H1 (cell line): ENCODE measurements around the gene ARHGAP42. TPM values are rescaled to one million over a fixed set of nuclear protein-coding genes. Genes with fewer than 3 reads are reported as not detected.
A peak's percentile ranks its signal among the peaks of the same experiment; 100 is the strongest.

Source experiments
- CTCF ChIA-PET: fragments of 300-600 bp; sonication (Branson Sonifier 250); formaldehyde crosslinking; loops from one replicate; lab custom pipeline; 2021; ENCODE audit not compliant: partially characterized antibody; lab: Charles Lee
- POLR2A ChIA-PET: fragments of 300-600 bp; sonication (Branson Sonifier 250); formaldehyde crosslinking; loops from one replicate; lab custom pipeline; 2021; ENCODE audit warnings: inconsistent platforms; ENCODE audit not compliant: partially characterized antibody; lab: Charles Lee
- DNase-seq, 2 experiments: peaks; one replicate each; pipeline versions ENCODE4 v3.0.0 to v3.0.0-alpha.2; 2010 to 2022; ENCODE audit warnings: low spot score in 2 of 2, low read depth in 1 of 2, mixed read lengths in 1 of 2
- FAIRE-seq: peaks from 2 replicates; lab custom pipeline; 2011; peaks lifted over from hg19 to GRCh38; lab: Jason Lieb, UNC
- H2AFZ ChIP-seq: 2 replicates; pipeline ENCODE4 v1.8.1; 2012; ENCODE audit warnings: low read length, inconsistent platforms
- H2AK5ac ChIP-seq: 2 replicates; pipeline ENCODE4 v1.6.1; 2013; ENCODE audit warnings: low read depth, low read length
- H2BK120ac ChIP-seq: replicated peaks from 2 replicates; pipeline ENCODE3; 2013; ENCODE audit warnings: low read depth, low read length, inconsistent platforms
- H2BK12ac ChIP-seq: 2 replicates; pipeline ENCODE4 v1.6.1; 2013; ENCODE audit warnings: low read depth, low read length
- H2BK15ac ChIP-seq: 2 replicates; pipeline ENCODE4 v1.6.1; 2013; ENCODE audit warnings: low read length
- H2BK20ac ChIP-seq: 2 replicates; pipeline ENCODE4 v1.6.1; 2013; ENCODE audit warnings: low read length
- H2BK5ac ChIP-seq: 2 replicates; pipeline ENCODE4 v1.6.1; 2013; ENCODE audit warnings: low read depth, low read length
- H3K14ac ChIP-seq: 2 replicates; pipeline ENCODE4 v1.6.1; 2013; ENCODE audit warnings: inconsistent platforms; ENCODE audit not compliant: insufficient read length
- H3K18ac ChIP-seq: 2 replicates; pipeline ENCODE4 v1.6.1; 2013; ENCODE audit warnings: low read length; ENCODE audit errors: extremely low read depth
- H3K23ac ChIP-seq: 2 replicates; pipeline ENCODE4 v1.6.1; 2013; ENCODE audit warnings: inconsistent platforms; ENCODE audit not compliant: insufficient read length
- H3K23me2 ChIP-seq: 2 replicates; pipeline ENCODE4 v1.6.1; 2013; ENCODE audit warnings: low read depth, low read length
- H3K27ac ChIP-seq: 2 replicates; pipeline ENCODE4 v1.6.1; 2011; ENCODE audit warnings: low read depth, low read length, inconsistent platforms
- H3K27me3 ChIP-seq, 4 experiments: replicated peaks in 1 of 4; 1 replicate in 1 of 4; 2 replicates in 3 of 4; pipeline versions ENCODE4 v1.6.1 to v1.8.1; 2011 to 2013; ENCODE audit warnings: low read length in 3 of 4, mild to moderate bottlenecking in 3 of 4, inconsistent platforms in 2 of 4, mixed read lengths in 2 of 4, moderate library complexity in 1 of 4; ENCODE audit not compliant: control insufficient read depth in 3 of 4, insufficient read depth in 3 of 4; ENCODE audit errors: extremely low read depth in 1 of 4
- H3K36me3 ChIP-seq, 4 experiments: 2 replicates each; pipeline versions ENCODE4 v1.6.1 to v1.8.1; 2011 to 2013; ENCODE audit warnings: mild to moderate bottlenecking in 4 of 4, low read length in 3 of 4, moderate library complexity in 2 of 4, control low read depth in 1 of 4, inconsistent platforms in 1 of 4; ENCODE audit not compliant: insufficient read depth in 4 of 4, control insufficient read depth in 2 of 4
- H3K4ac ChIP-seq: replicated peaks from 2 replicates; pipeline ENCODE3; 2013; ENCODE audit warnings: low read length, low read depth, mixed read lengths, inconsistent platforms; ENCODE audit not compliant: insufficient read length
- H3K4me1 ChIP-seq, 4 experiments: replicated peaks in 1 of 4; 1 replicate in 1 of 4; 2 replicates in 3 of 4; pipeline versions ENCODE4 v1.6.1 to v1.8.1; 2011 to 2013; ENCODE audit warnings: low read length in 3 of 4, inconsistent platforms in 2 of 4, mixed read lengths in 1 of 4; ENCODE audit not compliant: insufficient read depth in 4 of 4, control insufficient read depth in 3 of 4
- H3K4me2 ChIP-seq, 2 experiments: 2 replicates each; pipeline versions ENCODE4 v1.6.1 to v1.8.1; 2011 to 2013; ENCODE audit warnings: low read depth in 2 of 2, low read length in 2 of 2, control low read depth in 1 of 2, inconsistent platforms in 1 of 2, mild to moderate bottlenecking in 1 of 2; ENCODE audit not compliant: insufficient read depth in 1 of 2
- H3K4me3 ChIP-seq, 4 experiments: fragments of 200-600, 300-600 bp in 1 of 4; sonication (generic), shearing (Covaris generic), sonication (Bioruptor Twin) in 1 of 4; 2 replicates each; pipeline versions ENCODE4 v1.5.1 to v1.8.1; 2011 to 2016; ENCODE audit warnings: low read length in 4 of 4, low read depth in 3 of 4, control low read depth in 2 of 4, inconsistent platforms in 2 of 4, mild to moderate bottlenecking in 2 of 4, mixed read lengths in 1 of 4, moderate library complexity in 1 of 4; ENCODE audit not compliant: insufficient read depth in 2 of 4; ENCODE audit errors: extremely low read depth in 1 of 4
- H3K56ac ChIP-seq: replicated peaks from 2 replicates; pipeline ENCODE3; 2013; ENCODE audit warnings: low read depth, mild to moderate bottlenecking, mixed read lengths, low read length, inconsistent platforms; ENCODE audit not compliant: insufficient read length
- H3K79me1 ChIP-seq: 2 replicates; pipeline ENCODE4 v1.6.1; 2013; ENCODE audit warnings: low read depth, low read length, control low read depth
- H3K79me2 ChIP-seq, 2 experiments: 2 replicates each; pipeline versions ENCODE4 v1.6.1 to v1.8.1; 2012 to 2013; ENCODE audit warnings: low read length in 2 of 2, mild to moderate bottlenecking in 2 of 2, inconsistent platforms in 1 of 2; ENCODE audit not compliant: insufficient read depth in 2 of 2, control insufficient read depth in 1 of 2
- H3K9ac ChIP-seq, 4 experiments: replicated peaks in 1 of 4; 1 replicate in 1 of 4; 2 replicates in 3 of 4; pipeline versions ENCODE4 v1.6.1 to v1.8.1; 2011 to 2013; ENCODE audit warnings: low read depth in 3 of 4, low read length in 3 of 4, control low read depth in 2 of 4, mild to moderate bottlenecking in 2 of 4, moderate library complexity in 2 of 4, inconsistent platforms in 1 of 4; ENCODE audit errors: extremely low read depth in 1 of 4
- H3K9me3 ChIP-seq, 2 experiments: 2 replicates each; pipeline versions ENCODE4 v1.6.1 to v1.8.1; 2012 to 2013; ENCODE audit warnings: mild to moderate bottlenecking in 2 of 2, moderate library complexity in 2 of 2, control low read depth in 1 of 2, inconsistent platforms in 1 of 2, low read depth in 1 of 2, low read length in 1 of 2, mixed read lengths in 1 of 2; ENCODE audit not compliant: insufficient read depth in 2 of 2
- H4K20me1 ChIP-seq, 2 experiments: replicated peaks in 1 of 2; 2 replicates each; pipeline versions ENCODE3 to v1.8.1; 2011 to 2013; ENCODE audit warnings: inconsistent platforms in 2 of 2, low read length in 2 of 2, mild to moderate bottlenecking in 1 of 2; ENCODE audit not compliant: insufficient read depth in 2 of 2, control insufficient read depth in 1 of 2
- H4K5ac ChIP-seq: 2 replicates; pipeline ENCODE4 v1.6.1; 2013; ENCODE audit warnings: low read length, low read depth, mixed read lengths, inconsistent platforms; ENCODE audit not compliant: insufficient read length
- H4K8ac ChIP-seq: 2 replicates; pipeline ENCODE4 v1.8.0; 2013; ENCODE audit warnings: mild to moderate bottlenecking, moderate library complexity, low read length, inconsistent platforms; ENCODE audit not compliant: insufficient read depth; ENCODE audit errors: extremely low read depth
- H4K91ac ChIP-seq: replicated peaks from 2 replicates; pipeline ENCODE3; 2013; ENCODE audit warnings: low read length, mixed read lengths, inconsistent platforms; ENCODE audit not compliant: insufficient read length
- BCL11A ChIP-seq, 2 experiments: IDR thresholded peaks; one replicate each; pipeline ENCODE4 v1.6.1; 2011; ENCODE audit warnings: low read depth in 2 of 2, low read length in 2 of 2, mild to moderate bottlenecking in 2 of 2
- PHF8 ChIP-seq: fragments of 200-600 bp; sonication (generic); conservative IDR thresholded peaks from 2 replicates; pipeline ENCODE4 v1.7.1; 2012; ENCODE audit warnings: low read depth, mild to moderate bottlenecking, inconsistent platforms, low read length, moderate library complexity
- TEAD4 ChIP-seq: IDR thresholded peaks from 2 replicates; pipeline ENCODE4 v1.6.1; 2012; ENCODE audit warnings: low read depth, low read length, inconsistent platforms, mixed read lengths
- WGBS, 2 experiments: shearing (Covaris generic) in 1 of 2; methylation state at CpG; one replicate each; pipeline versions ENCODE4 v1.1.6 to v1.1.7; 2013 to 2015; ENCODE audit warnings: low lambda C conversion rate in 2 of 2, mixed read lengths in 2 of 2, inconsistent platforms in 1 of 2, low coverage in 1 of 2, missing lambda C conversion rate in 1 of 2; ENCODE audit not compliant: insufficient replicate concordance in 2 of 2, insufficient coverage in 1 of 2, insufficient read length in 1 of 2; ENCODE audit errors: extremely low coverage in 1 of 2, missing lambda C conversion rate in 1 of 2; 5-methylcytosine and 5-hydroxymethylcytosine counted together
- polyA plus RNA-seq, 7 experiments: library from polyadenylated mRNA; depleted of rRNA in 3 of 7; stranded (reverse) in 5 of 7; unstranded in 2 of 7; fragments of >200 nt in 5 of 7; fragments of 200-250 nt in 2 of 7; gene quantifications; 1 replicate in 5 of 7; 2 replicates in 1 of 7; 4 replicates in 1 of 7; pipeline versions ENCODE4 v1.2.1 to v1.2.3, GENCODE V29; 2011 to 2013; ENCODE audit warnings: missing spikeins in 2 of 7, mixed read lengths in 2 of 7
- total RNA-seq: library from RNA; stranded (reverse); fragmentation: NEBNext Ultra II Directional; extraction: Animal tissue kit (Norgen Biotek cat#: 25700); gene quantifications from 2 replicates; pipeline ENCODE4 v1.2.1, GENCODE V29; 2021

ARHGAP42 gene
- total and polyA plus RNA-seq, 2 of the 8 experiments (the other 6 are each of a cell fraction or from before 2014, with no cell fraction given) = 22.2 to 33.5 TPM

GRCh38 chr11:101010899-101011298, 323.8 kb downstream of the ARHGAP42 start:
- Histone ChIP-seq H3K4me1 (no peaks in the 10 kb centered on the region), H3K56ac (no peak overlapping the region), H3K4me2 (no peak overlapping the region), H3K4ac (no peak overlapping the region), H3K79me2 (no peaks in the 10 kb centered on the region), H2BK5ac (no peak overlapping the region), H3K23me2 (no peaks in the 10 kb centered on the region), H3K14ac (no peak overlapping the region), H3K4me3 (no peak overlapping the region), H3K23ac (no peak overlapping the region), H2BK12ac (no peak overlapping the region), H4K8ac (no peak overlapping the region), H2BK20ac (no peak overlapping the region), H2BK120ac (no peak overlapping the region), H4K20me1 (no peaks in the 10 kb centered on the region), H3K79me1 (no peaks in the 10 kb centered on the region), H3K9me3 (no peaks in the 10 kb centered on the region), H3K27ac (no peak overlapping the region), H3K36me3 (no peaks in the 10 kb centered on the region), H3K9ac (no peak overlapping the region), H2AFZ (no peak overlapping the region), H3K27me3 (no peaks in the 10 kb centered on the region), H4K5ac (no peak overlapping the region), H4K91ac (no peak overlapping the region), H2AK5ac (no peak overlapping the region), H3K18ac (no peak overlapping the region), H2BK15ac (no peak overlapping the region)
- ChIA-PET POLR2A (no interaction called here), CTCF (interaction anchor here (1.0 kb wide), 1 partner anchor 12 kb away, joined by 3 read pairs; no protein-coding TSS in a partner anchor)
- DNase-seq (peak in 1 of 2 experiments; percentile 21), FAIRE-seq (peak; percentile 62)
- 67% methylated on average over 5 of the region's 5 CpGs; no CpG with 5 or more reads in 1 of the 2 experiments for WGBS, 2 experiments
- TF ChIP-seq BCL11A (IDR thresholded peaks at IDR 0.05; ENCODE audit: low read depth in 2 of 2, low read length in 2 of 2) = no peak
- TF ChIP-seq PHF8 = no peak
- TF ChIP-seq TEAD4 = 0 out of 2 replicates have a peak, but pooled peaks have one; percentile 40
